Neural cell (in vitro differentiated cells): ENCODE data around the gene DENND1A.

Experiments used
- EP300 ChIP-seq: fragments of 450-650 bp; conservative IDR thresholded peaks from 2 replicates; pipeline ENCODE4 v1.6.1; 2014; ENCODE audit warnings: antibody characterized with exemption, mild to moderate bottlenecking, moderate library complexity; ENCODE audit not compliant: poor library complexity, severe bottlenecking
- EZH2 ChIP-seq: fragments of 200-600, 300-800 bp; shearing (Covaris generic), sonication (generic); IDR thresholded peaks from 2 replicates; pipeline ENCODE4 v1.6.1; 2014; ENCODE audit warnings: antibody characterized with exemption, low read length, borderline replicate concordance, mild to moderate bottlenecking; ENCODE audit not compliant: insufficient read depth, poor library complexity, severe bottlenecking
- POLR2AphosphoS5 ChIP-seq: IDR thresholded peaks from 2 replicates; pipeline ENCODE4 v1.6.1; 2012
- RAD21 ChIP-seq: fragments of 450-650 bp; conservative IDR thresholded peaks from 2 replicates; pipeline ENCODE4 v1.6.1; 2014; ENCODE audit warnings: antibody characterized with exemption, mild to moderate bottlenecking, moderate library complexity
- SMC3 ChIP-seq: fragments of 450-650 bp; conservative IDR thresholded peaks from 2 replicates; pipeline ENCODE4 v1.6.1; 2014; ENCODE audit warnings: antibody characterized with exemption, mild to moderate bottlenecking, moderate library complexity; ENCODE audit not compliant: poor library complexity
- TAF1 ChIP-seq: IDR thresholded peaks from 2 replicates; pipeline ENCODE4 v1.6.1; 2012; ENCODE audit warnings: low read depth
- TF ChIP-seq, protein P1 (sequence below): fragments of 450-650 bp; IDR thresholded peaks from 2 replicates; pipeline ENCODE4 v1.5.1; 2014; ENCODE audit warnings: antibody characterized with exemption, mild to moderate bottlenecking, moderate library complexity; ENCODE audit not compliant: poor library complexity, severe bottlenecking
- TF ChIP-seq, protein P2 (sequence below): IDR thresholded peaks from 2 replicates; pipeline ENCODE4 v1.6.1; 2012; ENCODE audit warnings: borderline replicate concordance

DNA sequence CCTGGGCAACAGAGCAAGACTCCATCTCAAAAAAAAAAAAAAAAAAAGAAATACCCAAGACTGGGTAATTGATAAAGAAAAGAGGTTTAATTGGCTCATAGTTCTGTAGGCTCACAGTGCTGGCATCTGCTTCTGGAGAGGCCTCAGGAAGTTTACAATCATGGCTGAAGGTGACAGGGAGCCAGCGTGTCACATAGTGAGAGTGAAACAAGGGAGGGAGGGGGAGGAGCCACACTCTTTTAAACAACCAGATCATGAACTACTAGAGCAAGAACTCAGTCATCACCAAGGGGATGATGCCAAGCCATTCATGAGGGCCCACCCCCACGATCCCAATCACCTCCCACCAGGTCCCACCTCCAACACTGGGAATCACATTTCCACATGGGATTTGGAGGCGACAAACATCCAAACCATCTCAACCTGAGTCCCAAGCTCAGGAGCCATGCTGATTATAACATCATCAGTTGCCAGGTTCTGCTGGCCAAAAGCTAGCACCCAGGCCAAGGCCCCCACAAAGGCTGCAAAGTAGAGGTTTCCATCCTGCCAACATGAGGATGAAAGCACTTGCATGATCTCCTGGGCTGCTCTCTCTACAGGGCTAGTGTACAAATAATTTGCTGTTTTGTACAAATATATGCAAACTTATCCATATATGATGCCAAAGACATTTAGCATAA, 15.3 kb downstream of the DENND1A start:
- no peak for TF ChIP-seq EP300
- TF ChIP-seq, protein P1, sequence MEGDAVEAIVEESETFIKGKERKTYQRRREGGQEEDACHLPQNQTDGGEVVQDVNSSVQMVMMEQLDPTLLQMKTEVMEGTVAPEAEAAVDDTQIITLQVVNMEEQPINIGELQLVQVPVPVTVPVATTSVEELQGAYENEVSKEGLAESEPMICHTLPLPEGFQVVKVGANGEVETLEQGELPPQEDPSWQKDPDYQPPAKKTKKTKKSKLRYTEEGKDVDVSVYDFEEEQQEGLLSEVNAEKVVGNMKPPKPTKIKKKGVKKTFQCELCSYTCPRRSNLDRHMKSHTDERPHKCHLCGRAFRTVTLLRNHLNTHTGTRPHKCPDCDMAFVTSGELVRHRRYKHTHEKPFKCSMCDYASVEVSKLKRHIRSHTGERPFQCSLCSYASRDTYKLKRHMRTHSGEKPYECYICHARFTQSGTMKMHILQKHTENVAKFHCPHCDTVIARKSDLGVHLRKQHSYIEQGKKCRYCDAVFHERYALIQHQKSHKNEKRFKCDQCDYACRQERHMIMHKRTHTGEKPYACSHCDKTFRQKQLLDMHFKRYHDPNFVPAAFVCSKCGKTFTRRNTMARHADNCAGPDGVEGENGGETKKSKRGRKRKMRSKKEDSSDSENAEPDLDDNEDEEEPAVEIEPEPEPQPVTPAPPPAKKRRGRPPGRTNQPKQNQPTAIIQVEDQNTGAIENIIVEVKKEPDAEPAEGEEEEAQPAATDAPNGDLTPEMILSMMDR = no peak
- no peak for TF ChIP-seq POLR2AphosphoS5
- TF ChIP-seq SMC3 = no peak
- no peak for TF ChIP-seq EZH2
- TF ChIP-seq, protein P2, sequence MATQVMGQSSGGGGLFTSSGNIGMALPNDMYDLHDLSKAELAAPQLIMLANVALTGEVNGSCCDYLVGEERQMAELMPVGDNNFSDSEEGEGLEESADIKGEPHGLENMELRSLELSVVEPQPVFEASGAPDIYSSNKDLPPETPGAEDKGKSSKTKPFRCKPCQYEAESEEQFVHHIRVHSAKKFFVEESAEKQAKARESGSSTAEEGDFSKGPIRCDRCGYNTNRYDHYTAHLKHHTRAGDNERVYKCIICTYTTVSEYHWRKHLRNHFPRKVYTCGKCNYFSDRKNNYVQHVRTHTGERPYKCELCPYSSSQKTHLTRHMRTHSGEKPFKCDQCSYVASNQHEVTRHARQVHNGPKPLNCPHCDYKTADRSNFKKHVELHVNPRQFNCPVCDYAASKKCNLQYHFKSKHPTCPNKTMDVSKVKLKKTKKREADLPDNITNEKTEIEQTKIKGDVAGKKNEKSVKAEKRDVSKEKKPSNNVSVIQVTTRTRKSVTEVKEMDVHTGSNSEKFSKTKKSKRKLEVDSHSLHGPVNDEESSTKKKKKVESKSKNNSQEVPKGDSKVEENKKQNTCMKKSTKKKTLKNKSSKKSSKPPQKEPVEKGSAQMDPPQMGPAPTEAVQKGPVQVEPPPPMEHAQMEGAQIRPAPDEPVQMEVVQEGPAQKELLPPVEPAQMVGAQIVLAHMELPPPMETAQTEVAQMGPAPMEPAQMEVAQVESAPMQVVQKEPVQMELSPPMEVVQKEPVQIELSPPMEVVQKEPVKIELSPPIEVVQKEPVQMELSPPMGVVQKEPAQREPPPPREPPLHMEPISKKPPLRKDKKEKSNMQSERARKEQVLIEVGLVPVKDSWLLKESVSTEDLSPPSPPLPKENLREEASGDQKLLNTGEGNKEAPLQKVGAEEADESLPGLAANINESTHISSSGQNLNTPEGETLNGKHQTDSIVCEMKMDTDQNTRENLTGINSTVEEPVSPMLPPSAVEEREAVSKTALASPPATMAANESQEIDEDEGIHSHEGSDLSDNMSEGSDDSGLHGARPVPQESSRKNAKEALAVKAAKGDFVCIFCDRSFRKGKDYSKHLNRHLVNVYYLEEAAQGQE = no peak
- no peak for TF ChIP-seq RAD21
- TF ChIP-seq TAF1 = no peak
